Fibroblast of lung (primary cell): ENCODE results near the gene PHLDA1. TPM values are rescaled to one million over a fixed set of nuclear protein-coding genes. Genes with fewer than 3 reads are reported as not detected.

Source experiments
- DNase-seq, 2 donors: peaks; one replicate each; pipeline versions ENCODE4 v3.0.0 to v3.0.0-alpha.2; 2010; ENCODE audit warnings: low read depth in 2 of 2
- H2AFZ ChIP-seq: 2 replicates; pipeline ENCODE4 v1.5.1; 2012; ENCODE audit warnings: low read length, control low read depth, inconsistent platforms
- H3K27ac ChIP-seq: 2 replicates; pipeline ENCODE4 v1.5.1; 2011; ENCODE audit warnings: low read length, control low read depth; ENCODE audit not compliant: insufficient read depth
- H3K27me3 ChIP-seq: 2 replicates; pipeline ENCODE4 v1.5.1; 2011; ENCODE audit warnings: mild to moderate bottlenecking, low read length; ENCODE audit not compliant: control insufficient read depth, insufficient read depth
- H3K36me3 ChIP-seq: 2 replicates; pipeline ENCODE4 v1.5.1; 2011; ENCODE audit warnings: low read length; ENCODE audit not compliant: control insufficient read depth, insufficient read depth
- H3K4me1 ChIP-seq: 2 replicates; pipeline ENCODE4 v1.5.1; 2011; ENCODE audit warnings: low read length; ENCODE audit not compliant: control insufficient read depth, insufficient read depth; ENCODE audit errors: extremely low read depth
- H3K4me2 ChIP-seq: 2 replicates; pipeline ENCODE4 v1.5.1; 2011; ENCODE audit warnings: low read length, control low read depth; ENCODE audit not compliant: insufficient read depth; ENCODE audit errors: extremely low read depth
- H3K4me3 ChIP-seq, 4 experiments: fragments of 200-600 bp in 1 of 4; sonication (generic) in 1 of 4; replicated peaks in 1 of 4; 2 replicates each; pipeline ENCODE4 v1.5.1; 2011 to 2016; ENCODE audit warnings: low read length in 4 of 4, low read depth in 3 of 4, mild to moderate bottlenecking in 3 of 4, control low read depth in 2 of 4, inconsistent platforms in 1 of 4, mixed read lengths in 1 of 4; ENCODE audit not compliant: insufficient read depth in 1 of 4; ENCODE audit errors: control extremely low read depth in 1 of 4
- H3K79me2 ChIP-seq: 2 replicates; pipeline ENCODE4 v1.5.1; 2012; ENCODE audit warnings: mild to moderate bottlenecking, low read length, inconsistent platforms; ENCODE audit not compliant: control insufficient read depth, insufficient read depth
- H3K9ac ChIP-seq: 2 replicates; pipeline ENCODE4 v1.5.1; 2011; ENCODE audit warnings: mild to moderate bottlenecking, low read length, control low read depth; ENCODE audit not compliant: insufficient read depth
- H3K9me3 ChIP-seq: 2 replicates; pipeline ENCODE4 v1.5.1; 2012; ENCODE audit warnings: low read depth, low read length; ENCODE audit not compliant: control insufficient read depth, insufficient read depth
- H4K20me1 ChIP-seq: 2 replicates; pipeline ENCODE4 v1.5.1; 2011; ENCODE audit warnings: low read length; ENCODE audit not compliant: control insufficient read depth, insufficient read depth; ENCODE audit errors: extremely low read depth
- CTCF ChIP-seq, 2 donors: IDR thresholded peaks in 1 of 2; conservative IDR thresholded peaks in 1 of 2; 1 replicate in 1 of 2; 2 replicates in 1 of 2; pipeline ENCODE4 v1.5.1; 2011 to 2012; ENCODE audit warnings: low read length in 2 of 2, control low read depth in 1 of 2, inconsistent platforms in 1 of 2, low read depth in 1 of 2, mild to moderate bottlenecking in 1 of 2
- EZH2 ChIP-seq: IDR thresholded peaks from 2 replicates; pipeline ENCODE4 v1.5.1; 2012; ENCODE audit warnings: low read length, control low read depth, mild to moderate bottlenecking; ENCODE audit errors: missing control alignments
- polyA minus RNA-seq: library from RNA; depleted of rRNA, polyadenylated mRNA; stranded (reverse); fragments of >200 nt; gene quantifications from 2 replicates; pipeline ENCODE4 v1.2.3, GENCODE V29; 2011; ENCODE audit warnings: low replicate concordance
- polyA plus RNA-seq, 2 donors: library from polyadenylated mRNA; depleted of rRNA in 1 of 2; stranded (reverse) in 1 of 2; unstranded in 1 of 2; fragments of >200 nt; gene quantifications; 2 replicates each; pipeline ENCODE4 v1.2.1, GENCODE V29; 2011 to 2012; ENCODE audit warnings: missing spikeins in 1 of 2
- total RNA-seq: library from RNA; depleted of rRNA; stranded (reverse); fragments of >200 nt; gene quantifications from 2 replicates; pipeline ENCODE4 v1.2.1, GENCODE V29; 2014

PHLDA1 gene
- total RNA-seq (127 and 252 TPM in 2 replicates), polyA plus RNA-seq (48.1 and 125 TPM in 2 replicates), polyA minus RNA-seq (22.8 and 76.1 TPM in 2 replicates)
- 50.4 and 127 TPM in 2 replicates for polyA plus RNA-seq (2012)

DNA sequence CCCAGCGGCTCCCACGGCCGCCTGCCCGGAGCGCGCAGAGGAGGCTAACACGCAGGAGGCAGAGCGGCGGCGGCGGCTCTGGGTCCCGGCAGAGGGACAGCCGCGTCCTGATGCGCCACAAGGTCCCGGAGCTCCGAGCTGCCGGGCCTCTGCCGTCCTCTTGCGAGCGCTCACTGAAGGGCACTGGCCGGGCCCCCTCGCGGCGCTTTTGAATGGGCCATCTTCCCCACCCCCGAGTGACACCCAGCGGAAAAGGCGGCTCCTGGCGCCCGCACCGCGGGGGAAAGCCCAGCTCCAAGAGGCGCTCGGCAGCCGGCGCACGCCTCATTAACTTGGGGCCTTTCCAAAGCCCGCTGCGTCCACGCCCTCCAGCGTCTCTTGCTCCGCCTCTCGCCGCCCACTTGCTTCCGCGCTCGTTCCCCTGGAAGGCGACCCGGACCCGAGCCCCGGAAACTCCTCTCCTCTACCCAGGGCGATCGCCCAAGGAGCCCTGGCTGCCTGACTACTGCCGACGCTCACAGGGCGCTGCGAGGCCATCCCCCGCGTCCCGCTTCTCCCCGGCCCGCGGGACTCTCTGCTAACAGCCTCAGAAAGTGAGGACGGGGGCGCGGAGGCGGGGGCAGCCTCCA is at the start of gene PHLDA1:
Gene PHLDA1 (minus strand): TSS at position 363 of the 629 bp plus-strand sequence.
- Histone ChIP-seq H2AFZ (no peak within 1 kb of the TSS), H3K9ac (peak within 1 kb of the TSS; percentile 99), H3K4me1 (peaks cover 7% of the 10 kb centered on the region), H4K20me1 (no peaks in the 10 kb centered on the region), H3K9me3 (no peaks in the 10 kb centered on the region), H3K4me3 (peak within 1 kb of the TSS; percentile 89 to 98 (median 94)), H3K27ac (peak within 1 kb of the TSS; percentile 97), H3K4me2 (peak within 1 kb of the TSS; percentile 92), H3K79me2 (peaks cover 84% of the 10 kb centered on the region), H3K36me3 (peaks cover 8% of the 10 kb centered on the region), H3K27me3 (no peaks in the 10 kb centered on the region)
- DNase-seq = peak; percentile 96 to 98
- no peak for TF ChIP-seq EZH2
- TF ChIP-seq CTCF (conservative IDR thresholded peaks at IDR 0.05 in 1 of 2, IDR thresholded peaks at IDR 0.05 in 1 of 2; ENCODE audit: low read depth in 1 of 2, low read length in 2 of 2) = peak; percentile 42 to 43

DNA sequence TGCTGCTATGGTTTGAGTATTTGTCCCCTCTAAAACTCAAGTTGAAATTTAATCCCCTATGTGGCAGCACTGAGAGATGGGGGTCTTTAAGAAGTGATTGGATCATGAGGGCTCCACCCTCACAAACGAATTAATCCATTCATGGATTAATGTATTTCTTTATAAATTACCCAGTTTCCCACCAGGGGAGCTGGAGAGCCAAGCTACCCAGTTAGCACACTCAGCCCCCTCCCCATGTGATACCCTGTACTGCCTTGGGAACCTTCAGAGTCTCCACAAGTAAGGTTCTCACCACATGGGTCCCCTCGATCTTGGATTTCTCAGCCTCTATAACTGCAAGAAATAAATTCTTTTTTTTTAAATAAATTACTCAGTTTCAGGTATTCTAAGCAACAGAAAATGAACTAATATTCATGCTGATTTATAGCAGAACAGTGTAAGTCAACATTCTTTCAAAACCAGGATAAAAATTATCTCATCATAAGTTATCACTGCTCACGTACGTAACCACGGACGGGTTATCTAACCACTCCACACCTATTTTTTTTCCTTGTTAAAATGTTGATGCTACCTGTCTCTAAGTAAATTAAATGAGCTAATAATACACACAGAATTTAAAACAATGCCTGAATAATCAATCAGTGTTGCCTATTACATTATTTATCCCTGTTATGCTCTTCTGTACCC is 49.3 kb upstream of the PHLDA1 start:
- H3K4me3 ChIP-seq = peak overlapping the region in 2 of 4 experiments; percentile 85 to 97
- no peak overlapping the region for H2AFZ ChIP-seq
- H3K9me3 ChIP-seq = no peaks in the 10 kb centered on the region
- no peak overlapping the region for H3K9ac ChIP-seq
- no peaks in the 10 kb centered on the region for H3K36me3 ChIP-seq
- no peak overlapping the region for H3K4me2 ChIP-seq
- H3K4me1 ChIP-seq = peaks cover 4% of the 10 kb centered on the region
- no peaks in the 10 kb centered on the region for H3K27me3 ChIP-seq
- TF ChIP-seq CTCF (conservative IDR thresholded peaks at IDR 0.05 in 1 of 2, IDR thresholded peaks at IDR 0.05 in 1 of 2; ENCODE audit: low read depth in 1 of 2, low read length in 2 of 2) = peak in 1 of 2 donors; percentile 36
- no peak for TF ChIP-seq EZH2
- peaks cover 84% of the 10 kb centered on the region for H3K79me2 ChIP-seq
- no peak overlapping the region for H3K27ac ChIP-seq
- DNase-seq = peak in 1 of 2 donors; percentile 18
- H4K20me1 ChIP-seq = no peaks in the 10 kb centered on the region

DNA sequence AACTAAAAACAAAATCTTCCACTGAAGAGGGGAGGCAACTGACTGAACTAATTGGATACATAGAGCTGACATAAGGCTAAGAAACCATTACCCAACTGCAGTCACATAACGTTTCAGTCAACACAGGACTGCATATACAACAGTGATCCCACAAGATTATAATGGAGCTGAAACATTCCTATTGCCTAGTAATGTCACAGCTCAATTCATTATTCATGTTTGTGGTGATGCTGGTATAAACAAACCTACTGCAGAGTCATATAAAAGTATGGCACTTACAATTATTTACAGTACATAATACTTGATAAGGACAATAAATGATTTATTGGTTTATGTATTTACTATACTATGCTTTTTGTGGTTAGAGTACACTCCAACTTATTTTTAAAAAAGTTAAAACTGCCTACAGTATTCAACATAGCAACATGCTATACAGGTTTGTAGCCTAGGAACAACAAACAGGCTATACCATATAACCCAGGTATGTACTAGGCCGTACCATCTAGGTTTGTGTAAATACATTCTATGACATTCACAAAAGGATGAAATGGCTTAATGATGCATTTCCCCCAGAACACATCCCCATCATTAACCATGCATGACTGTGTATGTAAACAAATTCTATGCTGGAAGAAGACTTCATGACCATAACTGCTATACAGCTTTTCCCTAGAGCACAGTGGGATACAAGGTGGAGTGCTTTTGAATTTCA is 48.6 kb upstream of the PHLDA1 start:
- H3K9me3 ChIP-seq = no peaks in the 10 kb centered on the region
- TF ChIP-seq EZH2 = no peak
- TF ChIP-seq CTCF (conservative IDR thresholded peaks at IDR 0.05 in 1 of 2, IDR thresholded peaks at IDR 0.05 in 1 of 2; ENCODE audit: low read depth in 1 of 2, low read length in 2 of 2) = no peak
- H3K36me3 ChIP-seq = no peaks in the 10 kb centered on the region
- H3K79me2 ChIP-seq = peaks cover 91% of the 10 kb centered on the region
- no peak overlapping the region for H3K4me2 ChIP-seq
- no peak overlapping the region for H3K27ac ChIP-seq
- H3K9ac ChIP-seq = no peak overlapping the region
- H3K4me1 ChIP-seq = peaks cover 2% of the 10 kb centered on the region
- no peaks in the 10 kb centered on the region for H3K27me3 ChIP-seq
- peak; percentile 58 to 81 for DNase-seq
- no peaks in the 10 kb centered on the region for H4K20me1 ChIP-seq
- no peak overlapping the region for H3K4me3 ChIP-seq
- no peak overlapping the region for H2AFZ ChIP-seq
